Stimulated activated CD8-positive, alpha-beta memory T cell treated with anti-CD3 and anti-CD28 coated beads, Interleukin-7, amount 100 ng/mL, for 4 hours (primary cell): ENCODE data around the gene MIAT.
A peak's percentile ranks its signal among the peaks of the same experiment; 100 is the strongest.

Experiments used
- DNase-seq, 2 donors: peaks; one replicate each; pipeline ENCODE4 v3.0.0-alpha.2; 2020; ENCODE audit warnings: low read depth in 2 of 2

Gene MIAT

GRCh38 chr22:26669060-26669481, 11.7 kb downstream of the MIAT start:
- no peak for DNase-seq

DNA sequence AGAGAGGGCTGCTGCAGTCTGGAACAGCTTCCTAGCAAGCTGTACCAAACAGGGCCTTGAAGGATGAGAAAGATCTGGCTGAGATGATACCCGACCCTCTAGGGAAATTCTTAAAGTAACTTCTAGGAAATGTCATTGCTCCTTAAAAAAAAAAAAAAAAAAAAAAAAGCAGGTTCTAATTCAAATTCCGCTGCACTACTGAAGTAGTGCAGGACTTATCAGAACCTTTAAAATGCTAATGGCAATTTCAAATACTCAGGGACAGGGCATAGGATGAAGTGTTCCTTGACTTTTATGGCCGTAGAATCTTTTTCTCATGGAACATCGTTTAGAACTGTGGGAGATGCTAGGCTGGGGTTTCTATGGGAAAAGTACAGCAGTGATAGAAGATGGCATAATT, 13.1 kb downstream of the MIAT start:
- no peak for DNase-seq

- peak; percentile 55 to 63 for DNase-seq
These were observed 14.1 kb downstream of the MIAT start for GRCh38 chr22:26671317-26672059.

- no peak for DNase-seq
These were observed 14.7 kb downstream of the MIAT start for GRCh38 chr22:26672060-26672471.

DNA sequence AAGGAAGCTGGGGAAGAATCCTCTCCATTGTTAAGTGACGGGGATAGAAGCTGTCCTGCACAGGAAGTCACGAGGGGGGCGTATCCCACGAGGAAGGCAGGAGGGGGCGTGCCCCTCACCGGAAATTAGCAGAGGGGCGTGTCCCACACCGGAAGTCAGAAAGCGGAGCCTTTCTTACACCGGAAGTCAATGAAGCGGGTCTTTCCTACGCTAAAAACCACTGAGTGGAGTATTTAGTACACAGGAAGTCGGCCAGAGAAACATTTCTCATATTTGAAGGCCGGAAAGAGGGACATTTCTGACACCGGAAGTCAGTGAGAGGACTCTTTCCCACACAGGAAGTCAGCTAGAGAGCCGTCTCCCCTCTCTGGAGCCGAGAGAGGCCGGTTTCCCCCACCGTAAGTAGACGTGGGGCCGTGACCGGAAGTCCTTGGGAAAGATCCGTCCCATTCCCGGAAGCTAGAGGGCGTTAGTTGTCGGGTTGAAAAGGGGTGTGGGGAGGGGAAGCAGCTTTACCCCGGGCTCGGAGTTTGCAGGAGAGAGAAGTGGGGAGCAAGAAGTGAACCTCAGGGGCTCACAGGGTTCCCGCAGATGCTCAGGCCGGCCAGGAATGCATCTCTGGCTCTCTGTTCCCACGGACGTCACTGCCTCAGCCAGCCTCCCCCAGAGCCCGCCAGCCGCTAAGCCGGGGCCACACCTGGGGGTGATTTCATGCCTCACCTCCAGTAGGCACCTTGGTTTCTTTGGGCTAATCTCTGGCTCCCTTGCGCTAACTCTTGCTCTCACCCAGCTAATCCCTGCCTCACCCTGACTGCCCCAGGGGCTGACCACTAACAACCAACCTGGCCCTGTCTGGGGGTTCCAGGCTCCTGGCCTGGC, 15.4 kb downstream of the MIAT start:
- peak; percentile 84 to 91 for DNase-seq

DNA sequence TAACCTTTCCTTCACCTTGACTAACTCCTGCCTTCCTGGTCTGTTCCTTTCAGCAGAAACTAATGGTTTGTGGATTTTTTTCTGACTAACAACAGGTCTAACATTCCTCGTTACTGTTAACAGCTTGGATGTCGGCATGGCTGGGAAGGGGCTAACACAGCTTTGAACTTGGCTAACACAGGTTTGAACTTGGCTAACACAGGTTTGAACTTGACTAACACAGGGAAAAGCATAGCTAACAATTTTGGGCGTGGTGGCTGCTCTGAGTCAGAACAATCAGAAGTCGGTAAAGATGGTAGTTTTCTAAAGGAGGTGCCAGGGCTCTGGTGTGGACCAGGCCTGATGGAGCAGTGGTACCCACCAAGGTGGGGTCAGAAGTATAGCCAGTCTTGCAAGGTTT, 16.1 kb downstream of the MIAT start:
- DNase-seq, result no peak

DNA sequence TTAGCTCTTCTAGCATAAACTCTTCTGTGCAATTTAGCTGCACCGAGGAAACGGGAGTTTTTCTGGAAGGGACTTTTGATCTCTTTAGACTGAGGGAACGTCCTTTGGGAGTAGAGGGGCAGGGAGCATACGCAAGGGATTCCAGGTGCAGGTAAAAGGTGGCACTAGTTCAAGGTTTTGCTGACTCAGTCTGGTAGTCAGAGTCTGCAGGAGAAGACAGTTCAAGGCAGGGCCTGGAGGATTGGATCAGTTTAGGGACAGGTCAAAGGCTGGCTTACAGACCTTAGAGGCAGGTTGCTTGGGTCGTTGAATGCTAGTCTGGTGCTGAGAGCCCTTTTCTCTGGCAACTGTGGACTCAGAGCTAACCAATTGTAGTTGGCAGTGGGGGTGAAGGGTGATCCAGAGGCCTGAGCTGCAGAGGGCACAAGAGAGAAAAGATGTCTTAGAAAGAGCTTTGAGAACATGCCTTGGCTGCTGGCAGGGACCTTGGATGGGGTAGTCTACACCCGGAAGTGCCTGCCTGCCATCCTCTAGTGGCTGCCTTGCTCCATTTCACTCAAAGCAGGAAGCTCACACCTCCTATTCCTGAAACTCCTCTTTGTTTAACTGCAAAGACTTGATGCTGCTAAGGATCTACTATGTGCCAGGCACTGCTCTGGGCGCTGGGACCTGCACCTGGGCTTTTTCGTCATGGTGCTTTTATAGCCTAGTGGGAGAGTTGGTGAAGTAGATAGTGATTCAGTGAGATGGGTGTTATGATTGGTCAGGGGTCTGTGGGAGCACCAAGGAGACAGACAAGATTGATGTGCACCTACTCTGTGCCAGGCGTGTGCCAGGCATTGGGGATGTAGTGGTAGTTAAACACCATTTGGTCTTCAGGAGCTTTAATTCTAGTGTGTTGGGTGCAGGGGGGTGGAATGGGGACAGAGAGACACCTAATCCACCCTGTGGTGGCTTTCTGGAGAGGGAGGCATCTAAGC, 17.1 kb downstream of the MIAT start:
- DNase-seq, result no peak

DNA sequence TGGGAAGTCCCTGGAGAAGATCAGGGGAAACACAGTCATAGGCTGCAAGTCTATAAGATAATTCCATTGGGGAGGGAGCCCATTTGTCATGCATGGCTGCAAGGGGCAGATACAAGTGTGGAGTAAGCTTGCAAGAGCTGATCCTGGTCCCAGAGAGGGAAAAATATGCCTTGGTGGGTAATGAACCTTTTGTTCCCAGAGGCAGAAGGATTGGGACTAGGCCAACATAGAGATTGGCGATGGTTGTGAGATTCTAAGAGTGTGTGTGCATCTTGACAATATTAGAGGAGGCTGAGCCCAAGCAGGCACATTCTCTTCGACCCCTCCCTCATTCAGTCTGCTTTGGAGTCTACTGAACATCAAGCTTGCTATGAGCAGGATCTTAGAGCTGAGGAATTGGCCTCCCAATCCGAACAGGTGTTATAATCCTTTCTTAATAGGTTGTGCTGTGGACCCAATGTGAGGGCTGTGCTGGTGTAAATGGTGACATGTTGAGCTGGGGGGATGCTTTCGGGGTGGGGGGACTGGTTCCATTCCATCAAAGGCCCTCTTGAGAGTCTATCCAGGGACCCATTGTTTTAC, 18.4 kb downstream of the MIAT start:
- no peak for DNase-seq

DNA sequence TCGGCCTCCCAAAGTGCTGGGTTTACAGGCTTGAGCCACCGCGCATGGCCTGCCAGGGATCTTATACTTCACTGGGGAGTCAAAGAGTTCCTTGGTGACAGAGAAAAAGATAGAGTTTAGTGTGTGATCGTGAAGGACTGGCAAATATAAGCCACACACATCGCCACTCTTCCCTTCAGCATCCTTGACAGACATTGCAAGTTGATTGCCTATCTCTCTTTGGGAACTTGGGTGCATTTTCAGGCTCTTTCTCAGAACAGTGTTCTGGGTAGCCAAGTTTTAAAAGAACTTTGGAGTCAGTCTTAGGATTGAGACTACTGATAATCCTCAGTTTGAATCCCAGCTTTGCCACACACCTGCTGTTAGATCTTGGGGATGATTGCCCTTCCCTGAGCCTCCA, 19.8 kb downstream of the MIAT start:
- no peak for DNase-seq

DNA sequence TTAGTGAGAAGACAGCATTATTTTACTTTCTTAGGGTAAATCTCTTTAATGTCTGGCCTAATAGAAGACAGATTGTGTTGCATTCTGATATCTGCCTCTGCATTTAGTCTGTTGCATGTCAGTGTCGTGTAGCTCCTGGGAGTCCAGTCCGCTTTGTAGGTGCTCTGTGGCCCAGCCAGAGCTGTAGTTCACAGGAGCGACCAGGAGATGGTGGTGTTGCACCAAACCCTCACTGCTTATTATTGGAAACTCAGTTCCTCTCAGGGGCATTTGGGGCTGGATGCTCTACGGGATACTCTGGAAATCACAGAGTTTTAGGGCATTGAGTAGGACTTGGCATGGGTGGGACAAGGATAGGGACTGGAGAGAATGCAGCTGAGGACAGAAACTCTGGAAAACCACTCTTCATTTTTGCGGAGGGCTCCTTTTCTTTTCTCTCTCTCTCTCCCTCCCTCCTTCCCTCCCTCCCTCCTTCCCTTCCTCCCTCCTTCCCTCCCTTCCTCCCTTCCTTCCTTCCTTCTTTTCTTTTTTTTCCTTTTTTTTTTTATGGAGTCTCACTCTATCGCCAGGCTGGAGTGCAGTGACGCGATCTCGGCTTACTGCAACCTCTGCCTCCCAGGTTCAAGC, 21.7 kb downstream of the MIAT start:
- DNase-seq, result peak; percentile 31 to 34

- no peak for DNase-seq
These were observed 23.1 kb downstream of the MIAT start for GRCh38 chr22:26680485-26680884.

- no peak for DNase-seq
These were observed 24.0 kb downstream of the MIAT start for GRCh38 chr22:26681395-26681821.

DNA sequence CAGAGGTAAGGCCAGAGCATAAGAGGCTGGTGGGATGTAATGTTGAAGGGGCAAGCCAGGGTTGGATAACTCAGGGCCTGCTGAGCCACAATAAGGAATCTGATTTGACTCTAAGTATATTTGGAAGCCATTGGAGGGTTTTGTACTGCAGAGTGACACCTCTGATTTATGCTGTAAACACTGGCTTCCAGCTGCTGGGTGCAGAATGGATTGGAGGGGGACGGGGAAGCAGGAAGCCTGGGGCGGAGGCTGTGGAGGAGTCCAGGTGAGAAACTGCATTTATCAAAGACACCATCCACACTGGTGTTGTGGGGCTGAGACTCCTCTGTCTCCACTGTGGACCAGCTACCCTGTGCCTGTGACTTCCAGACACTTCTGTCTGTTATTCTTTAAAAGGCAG, 26.8 kb downstream of the MIAT start:
- no peak for DNase-seq

- no peak for DNase-seq
These were observed 28.2 kb downstream of the MIAT start for GRCh38 chr22:26685601-26686000.

DNA sequence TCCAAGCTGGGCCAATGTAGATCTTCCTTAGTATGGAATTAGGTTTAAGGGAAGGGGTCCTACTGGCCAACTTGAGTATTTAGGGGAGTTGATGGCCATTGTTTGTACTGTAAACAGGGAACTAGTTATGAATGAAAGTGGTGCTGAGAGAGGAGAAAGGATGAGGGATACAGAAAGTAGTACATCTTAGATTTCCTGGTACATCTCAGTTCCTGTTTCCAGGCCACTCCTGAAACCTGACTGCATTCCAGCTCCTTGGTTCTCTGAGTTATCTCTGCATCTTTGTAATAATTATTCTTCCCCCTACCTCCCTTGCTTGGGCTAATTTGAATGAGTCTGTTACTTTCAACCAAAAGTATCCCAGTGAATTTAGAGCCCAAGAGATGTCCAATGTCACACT, 30.1 kb downstream of the MIAT start:
- no peak for DNase-seq

DNA sequence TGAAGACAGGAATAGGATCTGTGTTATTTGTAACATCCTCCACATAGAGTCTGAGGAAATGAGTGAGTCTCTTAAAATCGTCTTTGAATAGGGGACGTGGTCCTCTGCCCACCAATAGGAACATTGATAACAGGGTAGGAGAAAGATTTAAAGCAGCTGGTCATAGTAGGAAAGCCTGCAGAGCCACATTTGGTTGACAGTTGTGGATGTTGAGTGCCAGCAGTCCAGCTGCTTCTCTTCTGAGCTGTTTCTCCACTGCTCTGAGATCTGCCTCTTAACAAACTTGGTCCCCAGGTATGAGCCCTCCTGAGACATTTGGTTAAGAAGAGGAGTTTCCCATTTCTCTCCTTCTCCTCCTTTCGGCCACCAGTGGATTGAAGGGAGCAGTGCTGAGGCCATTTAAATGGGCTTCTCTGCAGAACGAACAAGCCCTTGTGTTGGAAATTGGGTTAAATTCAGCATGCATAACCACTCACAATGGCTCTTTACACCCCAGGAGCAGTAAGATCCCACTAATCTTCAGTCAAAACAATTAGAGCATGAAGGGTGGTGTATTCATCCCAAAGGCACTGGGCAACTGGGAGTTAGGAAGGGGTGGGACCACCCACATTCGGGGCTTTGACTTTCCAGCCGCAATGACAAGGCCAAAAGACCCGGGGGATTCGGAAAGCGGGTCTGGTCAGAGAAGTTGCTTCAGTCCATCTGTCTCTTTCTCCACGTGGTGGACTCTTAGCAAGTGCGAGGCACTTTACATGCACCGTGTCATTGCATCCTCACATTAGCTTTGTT, 32.3 kb downstream of the MIAT start:
- DNase-seq, result no peak

GRCh38 chr22:26690654-26691376, 33.4 kb downstream of the MIAT start:
- no peak for DNase-seq

- no peak for DNase-seq
These were observed 34.0 kb downstream of the MIAT start for GRCh38 chr22:26691377-26691716.

- DNase-seq, result no peak
These were observed 34.8 kb downstream of the MIAT start for GRCh38 chr22:26692215-26692614.

DNA sequence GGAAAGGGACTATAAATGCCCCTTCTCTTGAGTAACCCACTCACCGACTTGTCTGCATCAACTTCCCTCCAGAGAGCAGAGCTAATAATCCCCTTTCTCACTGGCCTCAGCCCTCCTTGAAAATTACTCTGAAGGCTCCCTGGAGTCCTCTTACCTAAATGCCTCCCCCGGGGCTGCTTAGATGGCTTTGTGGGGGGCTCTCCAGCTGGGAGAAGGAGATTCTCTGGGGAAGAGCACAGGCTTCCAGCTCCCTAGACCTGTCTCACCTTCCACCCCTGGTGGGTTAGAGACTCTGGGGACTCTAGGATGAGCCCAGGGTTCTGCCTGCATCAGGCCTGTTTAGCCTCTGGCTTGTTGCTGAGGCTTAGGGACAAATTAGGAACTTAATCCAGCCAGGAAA, 39.8 kb downstream of the MIAT start:
- DNase-seq, result no peak
